ENCODE data around the gene KPNA6. TPM values are rescaled to one million over a fixed set of nuclear protein-coding genes. Genes with fewer than 3 reads are reported as not detected.

The KPNA6 gene
- total and polyA plus RNA-seq, 2 of the 13 experiments (the other 11 are each of a cell fraction or from before 2014, with no cell fraction given): 22.0 to 47.5 TPM

DNA sequence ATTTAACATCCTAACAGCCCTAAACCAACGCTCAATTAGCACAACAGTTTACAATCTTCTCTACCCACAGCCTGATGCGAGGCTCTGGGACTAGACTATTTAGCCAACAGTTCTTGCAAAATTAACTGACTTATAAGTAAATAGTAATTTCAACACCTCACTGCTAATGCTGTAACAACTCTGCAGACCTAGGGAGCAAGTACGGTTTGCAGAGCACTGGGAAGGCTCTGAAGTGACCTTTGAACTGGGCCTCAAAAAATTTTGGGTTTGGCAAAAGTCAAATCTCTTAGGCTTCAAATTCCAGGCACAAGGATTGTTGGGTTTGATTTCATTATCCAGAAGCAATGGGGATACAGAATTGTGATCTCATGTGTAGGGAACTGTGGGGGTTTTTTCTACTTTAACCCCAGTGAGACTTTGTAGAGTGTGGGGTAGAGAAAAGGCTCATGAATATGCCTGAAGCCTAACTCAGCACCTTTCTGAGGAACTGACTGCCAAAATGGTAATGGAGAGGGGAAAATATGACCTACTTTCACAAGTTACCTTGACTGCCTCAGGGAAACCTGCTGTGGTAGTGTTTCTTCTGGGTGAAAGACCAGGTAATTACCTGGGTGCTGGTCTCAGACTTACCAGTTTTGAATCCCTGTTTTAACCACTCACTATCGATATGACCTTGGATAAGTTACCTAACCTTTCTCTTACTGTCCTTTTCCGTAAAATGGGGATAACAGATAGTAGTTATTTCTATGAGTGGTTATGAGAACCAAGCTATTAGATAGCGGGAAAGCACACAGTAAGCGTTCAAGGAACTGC, 70.7 kb downstream of the KPNA6 start (continued):
- TF ChIP-seq HDAC2 (CRISPR knock-in tag; IDR thresholded peaks at IDR 0.05) (peak; percentile 47; the same call in 1 of the 2 replicates), IKZF1 (IDR thresholded peaks at IDR 0.05) (no peak), ZNF780A (CRISPR knock-in tag; IDR thresholded peaks at IDR 0.05) (no peak), DNMT1 (CRISPR knock-in tag; IDR thresholded peaks at IDR 0.05) (no peak), ADNP (CRISPR knock-in tag; IDR thresholded peaks at IDR 0.05) (no peak), KAT8 (CRISPR knock-in tag; IDR thresholded peaks at IDR 0.05) (peak; percentile 41; the same call in 1 of the 2 replicates), ZNF83 (CRISPR knock-in tag; IDR thresholded peaks at IDR 0.05; ENCODE audit: borderline replicate concordance) (no peak), ZNF10 (CRISPR knock-in tag; IDR thresholded peaks at IDR 0.05; ENCODE audit: borderline replicate concordance, low read depth) (no peak), GABPA (IDR thresholded peaks at IDR 0.05; ENCODE audit: low read depth, low read length) (no peak), GABPA (CRISPR knock-in tag; IDR thresholded peaks at IDR 0.05; ENCODE audit: low read depth) (no peak), GATAD1 (CRISPR knock-in tag; IDR thresholded peaks at IDR 0.05) (no peak), RBFOX2 (IDR thresholded peaks at IDR 0.05; ENCODE audit: low read depth, low read length) (no peak), ZNF589 (CRISPR knock-in tag; conservative IDR thresholded peaks at IDR 0.05) (no peak), SUZ12 (IDR thresholded peaks at IDR 0.05; ENCODE audit: low read depth, low read length) (no peak), ZNF530 (CRISPR knock-in tag; IDR thresholded peaks at IDR 0.05; ENCODE audit: low read depth) (no peak), FLYWCH1 (CRISPR knock-in tag; IDR thresholded peaks at IDR 0.05) (no peak), ZFP36 (IDR thresholded peaks at IDR 0.05; ENCODE audit: borderline replicate concordance, low read depth, low read length, partially characterized antibody) (no peak), GTF3A (CRISPR knock-in tag; conservative IDR thresholded peaks at IDR 0.05) (no peak), PHF20 (CRISPR knock-in tag; IDR thresholded peaks at IDR 0.05) (no peak), HNRNPUL1 (IDR thresholded peaks at IDR 0.05; ENCODE audit: low read depth, low read length) (no peak), NFATC3 (CRISPR knock-in tag; IDR thresholded peaks at IDR 0.05) (no peak)
- TF ChIP-seq, protein P1, sequence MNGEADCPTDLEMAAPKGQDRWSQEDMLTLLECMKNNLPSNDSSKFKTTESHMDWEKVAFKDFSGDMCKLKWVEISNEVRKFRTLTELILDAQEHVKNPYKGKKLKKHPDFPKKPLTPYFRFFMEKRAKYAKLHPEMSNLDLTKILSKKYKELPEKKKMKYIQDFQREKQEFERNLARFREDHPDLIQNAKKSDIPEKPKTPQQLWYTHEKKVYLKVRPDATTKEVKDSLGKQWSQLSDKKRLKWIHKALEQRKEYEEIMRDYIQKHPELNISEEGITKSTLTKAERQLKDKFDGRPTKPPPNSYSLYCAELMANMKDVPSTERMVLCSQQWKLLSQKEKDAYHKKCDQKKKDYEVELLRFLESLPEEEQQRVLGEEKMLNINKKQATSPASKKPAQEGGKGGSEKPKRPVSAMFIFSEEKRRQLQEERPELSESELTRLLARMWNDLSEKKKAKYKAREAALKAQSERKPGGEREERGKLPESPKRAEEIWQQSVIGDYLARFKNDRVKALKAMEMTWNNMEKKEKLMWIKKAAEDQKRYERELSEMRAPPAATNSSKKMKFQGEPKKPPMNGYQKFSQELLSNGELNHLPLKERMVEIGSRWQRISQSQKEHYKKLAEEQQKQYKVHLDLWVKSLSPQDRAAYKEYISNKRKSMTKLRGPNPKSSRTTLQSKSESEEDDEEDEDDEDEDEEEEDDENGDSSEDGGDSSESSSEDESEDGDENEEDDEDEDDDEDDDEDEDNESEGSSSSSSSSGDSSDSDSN (CRISPR knock-in tag; IDR thresholded peaks at IDR 0.05): no peak
- TF ChIP-seq, protein P2, sequence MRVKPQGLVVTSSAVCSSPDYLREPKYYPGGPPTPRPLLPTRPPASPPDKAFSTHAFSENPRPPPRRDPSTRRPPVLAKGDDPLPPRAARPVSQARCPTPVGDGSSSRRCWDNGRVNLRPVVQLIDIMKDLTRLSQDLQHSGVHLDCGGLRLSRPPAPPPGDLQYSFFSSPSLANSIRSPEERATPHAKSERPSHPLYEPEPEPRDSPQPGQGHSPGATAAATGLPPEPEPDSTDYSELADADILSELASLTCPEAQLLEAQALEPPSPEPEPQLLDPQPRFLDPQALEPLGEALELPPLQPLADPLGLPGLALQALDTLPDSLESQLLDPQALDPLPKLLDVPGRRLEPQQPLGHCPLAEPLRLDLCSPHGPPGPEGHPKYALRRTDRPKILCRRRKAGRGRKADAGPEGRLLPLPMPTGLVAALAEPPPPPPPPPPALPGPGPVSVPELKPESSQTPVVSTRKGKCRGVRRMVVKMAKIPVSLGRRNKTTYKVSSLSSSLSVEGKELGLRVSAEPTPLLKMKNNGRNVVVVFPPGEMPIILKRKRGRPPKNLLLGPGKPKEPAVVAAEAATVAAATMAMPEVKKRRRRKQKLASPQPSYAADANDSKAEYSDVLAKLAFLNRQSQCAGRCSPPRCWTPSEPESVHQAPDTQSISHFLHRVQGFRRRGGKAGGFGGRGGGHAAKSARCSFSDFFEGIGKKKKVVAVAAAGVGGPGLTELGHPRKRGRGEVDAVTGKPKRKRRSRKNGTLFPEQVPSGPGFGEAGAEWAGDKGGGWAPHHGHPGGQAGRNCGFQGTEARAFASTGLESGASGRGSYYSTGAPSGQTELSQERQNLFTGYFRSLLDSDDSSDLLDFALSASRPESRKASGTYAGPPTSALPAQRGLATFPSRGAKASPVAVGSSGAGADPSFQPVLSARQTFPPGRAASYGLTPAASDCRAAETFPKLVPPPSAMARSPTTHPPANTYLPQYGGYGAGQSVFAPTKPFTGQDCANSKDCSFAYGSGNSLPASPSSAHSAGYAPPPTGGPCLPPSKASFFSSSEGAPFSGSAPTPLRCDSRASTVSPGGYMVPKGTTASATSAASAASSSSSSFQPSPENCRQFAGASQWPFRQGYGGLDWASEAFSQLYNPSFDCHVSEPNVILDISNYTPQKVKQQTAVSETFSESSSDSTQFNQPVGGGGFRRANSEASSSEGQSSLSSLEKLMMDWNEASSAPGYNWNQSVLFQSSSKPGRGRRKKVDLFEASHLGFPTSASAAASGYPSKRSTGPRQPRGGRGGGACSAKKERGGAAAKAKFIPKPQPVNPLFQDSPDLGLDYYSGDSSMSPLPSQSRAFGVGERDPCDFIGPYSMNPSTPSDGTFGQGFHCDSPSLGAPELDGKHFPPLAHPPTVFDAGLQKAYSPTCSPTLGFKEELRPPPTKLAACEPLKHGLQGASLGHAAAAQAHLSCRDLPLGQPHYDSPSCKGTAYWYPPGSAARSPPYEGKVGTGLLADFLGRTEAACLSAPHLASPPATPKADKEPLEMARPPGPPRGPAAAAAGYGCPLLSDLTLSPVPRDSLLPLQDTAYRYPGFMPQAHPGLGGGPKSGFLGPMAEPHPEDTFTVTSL (CRISPR knock-in tag; IDR thresholded peaks at IDR 0.05; ENCODE audit: borderline replicate concordance): peak; percentile 11; the same call in 1 of the 2 replicates
